K562 (cell line): ENCODE results near the gene RCOR2. TPM values are rescaled to one million over a fixed set of nuclear protein-coding genes. Genes with fewer than 3 reads are reported as not detected.

Experiments
- ATAC-seq: fragments of 200-7000 bp; cut with Tn5 transposase; 3 replicates; pipeline ENCODE4 v1.9.1; 2020; ENCODE audit warnings: moderate library complexity
- BruUV-seq: library from RNA; stranded (reverse); fragments of 400-500 nt; replicated peaks from 2 replicates; lab custom pipeline; 2021; lab: Mats Ljungman, UMichigan
- CTCF ChIA-PET: fragments of 300-600 bp; formaldehyde crosslinking; extraction: SDS; loops from one replicate; lab custom pipeline; 2021; ENCODE audit warnings: low intra/inter-chr PET ratio; lab: Yijun Ruan, JAX
- POLR2A ChIA-PET: fragments of 300-600, 350-650 bp; sonication (Branson Sonifier 250); formaldehyde crosslinking; extraction: SDS; loops from one replicate; lab custom pipeline; 2021; ENCODE audit warnings: antibody characterized with exemption, inconsistent platforms; lab: Yijun Ruan, JAX
- DNase-seq, 4 experiments: peaks; one replicate each; pipeline versions ENCODE4 v3.0.0 to v3.0.0-alpha.2; 2011 to 2018; ENCODE audit warnings: low spot score in 3 of 4, mixed read lengths in 3 of 4; ENCODE audit errors: extremely low read depth in 1 of 4
- FAIRE-seq: peaks from 2 replicates; lab custom pipeline; 2011; peaks lifted over from hg19 to GRCh38; lab: Jason Lieb, UNC
- H2AFZ ChIP-seq: 2 replicates; pipeline ENCODE4 v1.6.0; 2011; ENCODE audit warnings: low read depth, low read length, control low read depth, inconsistent platforms
- H3K27ac ChIP-seq: fragments of 200-600 bp; 3 replicates; pipeline ENCODE4 v1.8.0; 2011; ENCODE audit warnings: low read depth, mild to moderate bottlenecking, control low read depth, inconsistent platforms, low read length, moderate library complexity, mixed read lengths; ENCODE audit errors: extremely low read depth
- H3K27me3 ChIP-seq, 2 experiments: fragments of 300-600 bp in 1 of 2; 2 replicates in 1 of 2; 3 replicates in 1 of 2; pipeline versions ENCODE4 v1.6.0 to v1.8.0; 2011; ENCODE audit warnings: inconsistent platforms in 2 of 2, low read length in 2 of 2, mild to moderate bottlenecking in 1 of 2, mixed read lengths in 1 of 2, moderate library complexity in 1 of 2; ENCODE audit not compliant: control insufficient read depth in 2 of 2, insufficient read depth in 2 of 2
- H3K36me3 ChIP-seq: fragments of 300-600 bp; 3 replicates; pipeline ENCODE4 v1.8.0; 2011; ENCODE audit warnings: mild to moderate bottlenecking, low read length, inconsistent platforms; ENCODE audit not compliant: control insufficient read depth, insufficient read depth
- H3K4me1 ChIP-seq, 2 experiments: fragments of 200-600 bp in 1 of 2; replicated peaks in 1 of 2; 2 replicates in 1 of 2; 3 replicates in 1 of 2; pipeline versions ENCODE4 v1.5.1 to v1.8.0; 2011; ENCODE audit warnings: inconsistent platforms in 2 of 2, low read length in 2 of 2, mild to moderate bottlenecking in 1 of 2, mixed read lengths in 1 of 2, moderate library complexity in 1 of 2; ENCODE audit not compliant: control insufficient read depth in 2 of 2, insufficient read depth in 2 of 2
- H3K4me2 ChIP-seq: 2 replicates; pipeline ENCODE4 v1.6.1; 2011; ENCODE audit warnings: low read length, control low read depth, inconsistent platforms, mixed read lengths; ENCODE audit not compliant: insufficient read depth
- H3K4me3 ChIP-seq: fragments of 200-600 bp; sonication (generic), shearing (Covaris generic); 2 replicates; pipeline ENCODE4 v1.5.1; 2016; ENCODE audit warnings: control low read depth, inconsistent platforms
- H3K79me2 ChIP-seq: fragments of 200-600 bp; 3 replicates; pipeline ENCODE4 v1.8.0; 2011; ENCODE audit warnings: low read length, inconsistent platforms; ENCODE audit not compliant: control insufficient read depth, insufficient read depth
- H3K9ac ChIP-seq, 2 experiments: 2 replicates each; pipeline versions ENCODE4 v1.6.0 to v1.6.1; 2011; ENCODE audit warnings: low read depth in 2 of 2, low read length in 2 of 2, control low read depth in 1 of 2, inconsistent platforms in 1 of 2, mild to moderate bottlenecking in 1 of 2, mixed read lengths in 1 of 2; ENCODE audit not compliant: insufficient read depth in 1 of 2
- H3K9me1 ChIP-seq: one replicate; pipeline ENCODE4 v1.6.0; 2011; ENCODE audit warnings: inconsistent platforms, mild to moderate bottlenecking, low read length, moderate library complexity; ENCODE audit not compliant: control insufficient read depth, insufficient read depth
- H3K9me3 ChIP-seq: replicated peaks from 2 replicates; pipeline ENCODE4 v1.5.1; 2011; ENCODE audit warnings: low read depth, low read length, inconsistent platforms; ENCODE audit not compliant: control insufficient read depth, insufficient read depth
- H4K20me1 ChIP-seq: replicated peaks from 2 replicates; pipeline ENCODE4 v1.6.1; 2011; ENCODE audit warnings: low read length, inconsistent platforms, mixed read lengths; ENCODE audit not compliant: control insufficient read depth, insufficient read depth
- HMGN3 ChIP-seq: IDR thresholded peaks from 2 replicates; pipeline ENCODE4 v1.6.1; 2011; ENCODE audit warnings: borderline replicate concordance, low read depth, mild to moderate bottlenecking, mixed read lengths, low read length; ENCODE audit not compliant: insufficient read length; ENCODE audit errors: extremely low read depth
- NFE2 ChIP-seq: IDR thresholded peaks from 2 replicates; pipeline ENCODE4 v1.6.1; 2014; ENCODE audit warnings: antibody characterized with exemption, low read depth
- SRF ChIP-seq, 2 experiments: fragments of 250-450, 450-650 bp in 1 of 2; sonication (Bioruptor Pico) in 1 of 2; sonication (generic) in 1 of 2; formaldehyde crosslinking; IDR thresholded peaks; 2 replicates each; pipeline versions ENCODE4 v1.5.0 to v1.5.1; 2020 to 2022; ENCODE audit warnings: mild to moderate bottlenecking in 1 of 2, missing genetic modification reagents in 1 of 2
- ZNF589 ChIP-seq: fragments of 200-800 bp; sonication (Bioruptor generic); IDR thresholded peaks from 2 replicates; pipeline ENCODE4 v1.6.1; 2016; ENCODE audit warnings: low read depth, missing genetic modification characterization, missing compliant biosample characterization
- WGBS: fragments of 100-300 bp; shearing (Covaris generic); methylation state at CpG from one replicate; pipeline ENCODE4 v1.1.6; 2016; ENCODE audit warnings: low coverage, mixed read lengths; ENCODE audit not compliant: insufficient coverage; ENCODE audit errors: missing lambda C conversion rate; 5-methylcytosine and 5-hydroxymethylcytosine counted together
- in situ Hi-C: fragments of 300-500 bp; cut with MboI; formaldehyde crosslinking; loops from 4 replicates; pipeline ENCODE4 v1.15.0; 2018; ENCODE audit warnings: inconsistent platforms, mixed read lengths
- intact Hi-C: fragments of 100-400 bp; cut with micrococcal nuclease; formaldehyde crosslinking; loops from 2 replicates; pipeline ENCODE4 v1.14.2; 2022
- polyA plus RNA-seq, 8 experiments: library from polyadenylated mRNA; depleted of rRNA in 4 of 8; stranded (reverse) in 5 of 8; unstranded in 3 of 8; fragments of >200 nt; fragmentation: Nextera tagmentation in 2 of 8; fragmentation: Illumina TruSeq in 1 of 8; extraction: Ambion mirVana in 2 of 8; extraction: Trizol in 1 of 8; gene quantifications; 2 replicates each; pipeline versions ENCODE4 v1.2.1 to v1.2.3, GENCODE V29; 2011 to 2014; ENCODE audit warnings: inconsistent platforms in 1 of 8, missing spikeins in 1 of 8
- total RNA-seq, 7 experiments: library from RNA; depleted of rRNA in 6 of 7; stranded (reverse); fragments of >200 nt in 6 of 7; fragmentation: Illumina TruSeq in 2 of 7; extraction: Trizol in 2 of 7; gene quantifications; 2 replicates each; pipeline versions ENCODE4 v1.2.1 to v1.2.3, GENCODE V29; 2011 to 2021; ENCODE audit warnings: low replicate concordance in 1 of 7
- TF ChIP-seq, protein P1 (sequence below), 2 experiments: fragments of 450-650 bp in 1 of 2; IDR thresholded peaks; 2 replicates each; pipeline ENCODE4 v1.6.1; 2011 to 2017; ENCODE audit warnings: low read depth in 2 of 2, antibody characterized with exemption in 1 of 2, borderline replicate concordance in 1 of 2, low read length in 1 of 2, mild to moderate bottlenecking in 1 of 2, mixed read lengths in 1 of 2; ENCODE audit not compliant: control insufficient read depth in 1 of 2
- TF ChIP-seq, protein P2 (sequence below): IDR thresholded peaks from 2 replicates; pipeline ENCODE4 v1.6.1; 2012; ENCODE audit warnings: low read depth, low read length, improper control_type of control experiment, borderline replicate concordance
- TF ChIP-seq, protein P3 (sequence below), 3 experiments: fragments of 200-800 bp in 1 of 3; fragments of 250-450 bp in 1 of 3; fragments of 450-650 bp in 1 of 3; sonication (Bioruptor Pico) in 1 of 3; sonication (Bioruptor generic) in 1 of 3; formaldehyde crosslinking in 1 of 3; IDR thresholded peaks; 2 replicates each; pipeline versions ENCODE4 v1.6.1 to v1.8.0; 2016 to 2022; ENCODE audit warnings: mild to moderate bottlenecking in 2 of 3, missing genetic modification characterization in 2 of 3, missing compliant biosample characterization in 1 of 3, moderate library complexity in 1 of 3
- TF ChIP-seq, protein P4 (sequence below): sonication (generic); formaldehyde crosslinking; IDR thresholded peaks from 2 replicates; pipeline ENCODE4 v1.8.0; 2022; ENCODE audit warnings: mild to moderate bottlenecking, missing genetic modification reagents

The RCOR2 gene
- total and polyA plus RNA-seq, 9 of the 15 experiments (the other 6 are each of a cell fraction or from before 2014, with no cell fraction given): 0.04 to 6.5 (median 2.5) TPM; not detected in 1

DNA sequence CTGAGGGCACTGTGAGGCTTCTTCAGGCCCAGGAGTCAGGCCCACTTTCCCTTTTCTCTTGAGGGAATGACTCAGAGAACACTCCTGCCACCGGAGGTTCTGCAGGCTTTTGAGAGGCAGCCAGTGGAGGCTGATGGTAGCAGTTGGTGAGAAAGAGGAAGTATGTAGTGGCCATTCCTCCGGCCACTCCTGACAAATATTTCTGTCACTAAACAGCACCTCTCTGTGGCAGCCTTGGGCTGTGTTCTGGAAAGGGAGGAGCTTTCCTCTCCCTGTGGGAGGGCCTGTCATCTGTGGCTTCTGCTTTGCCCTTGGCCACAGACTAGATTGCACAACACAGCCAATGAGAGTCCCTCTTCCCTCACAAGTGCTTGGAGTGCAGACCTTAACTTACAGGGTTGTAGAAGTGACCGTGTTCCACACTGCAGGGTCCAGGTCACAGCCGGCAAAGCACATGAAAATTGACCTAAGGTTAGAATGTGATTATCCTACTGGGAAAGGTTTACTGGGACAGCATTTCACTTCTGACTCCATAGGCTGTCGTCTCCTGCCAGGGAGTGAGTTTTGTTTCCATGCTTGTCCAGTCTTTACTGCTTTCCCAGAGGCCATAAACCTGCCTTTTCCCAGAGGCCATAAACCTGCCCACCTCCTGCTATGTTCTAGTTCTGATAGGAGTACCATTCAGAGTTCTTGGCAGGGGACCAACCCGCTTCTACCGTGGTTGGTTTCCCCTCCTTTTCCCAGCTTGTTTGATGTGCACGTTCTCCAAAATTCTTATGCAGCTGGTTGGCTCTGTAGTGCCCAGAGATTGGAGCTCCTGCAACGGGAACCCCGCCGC, 44.8 kb downstream of the RCOR2 start:
- peaks cover 35 to 39% of the 10 kb centered on the region in 2 experiments for H3K4me1 ChIP-seq
- H3K9ac ChIP-seq: peak overlapping the region; percentile 24 to 79; a peak in 2 of 4 replicates
- H2AFZ ChIP-seq: peak overlapping the region; percentile 12; the same call in 1 of the 2 replicates
- FAIRE-seq (peak; percentile 100), DNase-seq (peak; percentile 85 to 95 (median 90)), ATAC-seq (peak; percentile 100)
- ChIA-PET POLR2A (interaction anchor here (0.6 to 1.8 kb wide), 13 partner anchors 9 to 292 kb away, joined by 3 to 8 read pairs (median 4); no protein-coding TSS in a partner anchor), CTCF (interaction anchor here (0.6 to 1.7 kb wide), 4 partner anchors 15 to 124 kb away, joined by 3 to 12 read pairs (median 3); partner anchors contain the start of gene MARK2)
- peaks cover 36% of the 10 kb centered on the region; the same call in 2 of the 3 replicates for H3K36me3 ChIP-seq
- H3K9me3 ChIP-seq: no peaks in the 10 kb centered on the region
- H3K4me2 ChIP-seq: peak overlapping the region; percentile 87
- BruUV-seq: no TSS peak
- H3K79me2 ChIP-seq: peaks cover 82% of the 10 kb centered on the region
- peaks cover 3% of the 10 kb centered on the region; the same call in 1 of the 2 replicates for H4K20me1 ChIP-seq
- no peaks in the 10 kb centered on the region for H3K9me1 ChIP-seq
- no peak overlapping the region for H3K4me3 ChIP-seq
- in situ Hi-C loops (no loop called here), intact Hi-C loops (loop anchor here (1.0 kb wide), 1 partner anchor 35 kb away; no protein-coding TSS in a partner anchor)
- H3K27ac ChIP-seq: peak overlapping the region; percentile 64
- 5% methylated on average over 8 of the region's 11 CpGs for WGBS
- no peaks in the 10 kb centered on the region for H3K27me3 ChIP-seq
- TF ChIP-seq HMGN3 (no peak), NFE2 (peak; percentile 53), SRF (CRISPR knock-in tag; IDR thresholded peaks at IDR 0.05) (0 out of 4 replicates have a peak, but pooled peaks of 1 of the 2 experiments have one; percentile 67), ZNF589 (CRISPR knock-in tag) (no peak)
- TF ChIP-seq, protein P1, sequence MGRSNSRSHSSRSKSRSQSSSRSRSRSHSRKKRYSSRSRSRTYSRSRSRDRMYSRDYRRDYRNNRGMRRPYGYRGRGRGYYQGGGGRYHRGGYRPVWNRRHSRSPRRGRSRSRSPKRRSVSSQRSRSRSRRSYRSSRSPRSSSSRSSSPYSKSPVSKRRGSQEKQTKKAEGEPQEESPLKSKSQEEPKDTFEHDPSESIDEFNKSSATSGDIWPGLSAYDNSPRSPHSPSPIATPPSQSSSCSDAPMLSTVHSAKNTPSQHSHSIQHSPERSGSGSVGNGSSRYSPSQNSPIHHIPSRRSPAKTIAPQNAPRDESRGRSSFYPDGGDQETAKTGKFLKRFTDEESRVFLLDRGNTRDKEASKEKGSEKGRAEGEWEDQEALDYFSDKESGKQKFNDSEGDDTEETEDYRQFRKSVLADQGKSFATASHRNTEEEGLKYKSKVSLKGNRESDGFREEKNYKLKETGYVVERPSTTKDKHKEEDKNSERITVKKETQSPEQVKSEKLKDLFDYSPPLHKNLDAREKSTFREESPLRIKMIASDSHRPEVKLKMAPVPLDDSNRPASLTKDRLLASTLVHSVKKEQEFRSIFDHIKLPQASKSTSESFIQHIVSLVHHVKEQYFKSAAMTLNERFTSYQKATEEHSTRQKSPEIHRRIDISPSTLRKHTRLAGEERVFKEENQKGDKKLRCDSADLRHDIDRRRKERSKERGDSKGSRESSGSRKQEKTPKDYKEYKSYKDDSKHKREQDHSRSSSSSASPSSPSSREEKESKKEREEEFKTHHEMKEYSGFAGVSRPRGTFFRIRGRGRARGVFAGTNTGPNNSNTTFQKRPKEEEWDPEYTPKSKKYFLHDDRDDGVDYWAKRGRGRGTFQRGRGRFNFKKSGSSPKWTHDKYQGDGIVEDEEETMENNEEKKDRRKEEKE (IDR thresholded peaks at IDR 0.05; ENCODE audit: borderline replicate concordance in 1 of 2, control insufficient read depth in 1 of 2, low read depth in 2 of 2, low read length in 1 of 2): no peak
- TF ChIP-seq, protein P2, sequence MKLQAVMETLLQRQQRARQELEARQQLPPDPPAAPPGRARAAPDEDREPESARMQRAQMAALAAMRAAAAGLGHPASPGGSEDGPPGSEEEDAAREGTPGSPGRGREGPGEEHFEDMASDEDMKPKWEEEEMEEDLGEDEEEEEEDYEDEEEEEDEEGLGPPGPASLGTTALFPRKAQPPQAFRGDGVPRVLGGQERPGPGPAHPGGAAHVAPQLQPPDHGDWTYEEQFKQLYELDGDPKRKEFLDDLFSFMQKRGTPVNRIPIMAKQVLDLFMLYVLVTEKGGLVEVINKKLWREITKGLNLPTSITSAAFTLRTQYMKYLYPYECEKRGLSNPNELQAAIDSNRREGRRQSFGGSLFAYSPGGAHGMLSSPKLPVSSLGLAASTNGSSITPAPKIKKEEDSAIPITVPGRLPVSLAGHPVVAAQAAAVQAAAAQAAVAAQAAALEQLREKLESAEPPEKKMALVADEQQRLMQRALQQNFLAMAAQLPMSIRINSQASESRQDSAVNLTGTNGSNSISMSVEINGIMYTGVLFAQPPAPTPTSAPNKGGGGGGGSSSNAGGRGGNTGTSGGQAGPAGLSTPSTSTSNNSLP: no peak
- TF ChIP-seq, protein P3, sequence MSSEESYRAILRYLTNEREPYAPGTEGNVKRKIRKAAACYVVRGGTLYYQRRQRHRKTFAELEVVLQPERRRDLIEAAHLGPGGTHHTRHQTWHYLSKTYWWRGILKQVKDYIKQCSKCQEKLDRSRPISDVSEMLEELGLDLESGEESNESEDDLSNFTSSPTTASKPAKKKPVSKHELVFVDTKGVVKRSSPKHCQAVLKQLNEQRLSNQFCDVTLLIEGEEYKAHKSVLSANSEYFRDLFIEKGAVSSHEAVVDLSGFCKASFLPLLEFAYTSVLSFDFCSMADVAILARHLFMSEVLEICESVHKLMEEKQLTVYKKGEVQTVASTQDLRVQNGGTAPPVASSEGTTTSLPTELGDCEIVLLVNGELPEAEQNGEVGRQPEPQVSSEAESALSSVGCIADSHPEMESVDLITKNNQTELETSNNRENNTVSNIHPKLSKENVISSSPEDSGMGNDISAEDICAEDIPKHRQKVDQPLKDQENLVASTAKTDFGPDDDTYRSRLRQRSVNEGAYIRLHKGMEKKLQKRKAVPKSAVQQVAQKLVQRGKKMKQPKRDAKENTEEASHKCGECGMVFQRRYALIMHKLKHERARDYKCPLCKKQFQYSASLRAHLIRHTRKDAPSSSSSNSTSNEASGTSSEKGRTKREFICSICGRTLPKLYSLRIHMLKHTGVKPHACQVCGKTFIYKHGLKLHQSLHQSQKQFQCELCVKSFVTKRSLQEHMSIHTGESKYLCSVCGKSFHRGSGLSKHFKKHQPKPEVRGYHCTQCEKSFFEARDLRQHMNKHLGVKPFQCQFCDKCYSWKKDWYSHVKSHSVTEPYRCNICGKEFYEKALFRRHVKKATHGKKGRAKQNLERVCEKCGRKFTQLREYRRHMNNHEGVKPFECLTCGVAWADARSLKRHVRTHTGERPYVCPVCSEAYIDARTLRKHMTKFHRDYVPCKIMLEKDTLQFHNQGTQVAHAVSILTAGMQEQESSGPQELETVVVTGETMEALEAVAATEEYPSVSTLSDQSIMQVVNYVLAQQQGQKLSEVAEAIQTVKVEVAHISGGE (CRISPR knock-in tag; IDR thresholded peaks at IDR 0.05): no peak
- TF ChIP-seq, protein P4, sequence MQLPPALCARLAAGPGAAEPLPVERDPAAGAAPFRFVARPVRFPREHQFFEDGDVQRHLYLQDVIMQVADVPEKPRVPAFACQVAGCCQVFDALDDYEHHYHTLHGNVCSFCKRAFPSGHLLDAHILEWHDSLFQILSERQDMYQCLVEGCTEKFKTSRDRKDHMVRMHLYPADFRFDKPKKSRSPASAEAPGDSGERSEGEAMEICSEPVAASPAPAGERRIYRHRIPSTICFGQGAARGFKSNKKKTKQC (CRISPR knock-in tag): no peak
